HG02588 (cell line): ENCODE data around the gene CRYBB1.

Experiments used
- ATAC-seq: cut with Tn5 transposase; IDR thresholded peaks from one replicate; pipeline ENCODE4 v1.9.1; 2021; ENCODE audit warnings: mild to moderate bottlenecking, moderate library complexity; ENCODE audit not compliant: unreplicated experiment

CRYBB1 gene

DNA sequence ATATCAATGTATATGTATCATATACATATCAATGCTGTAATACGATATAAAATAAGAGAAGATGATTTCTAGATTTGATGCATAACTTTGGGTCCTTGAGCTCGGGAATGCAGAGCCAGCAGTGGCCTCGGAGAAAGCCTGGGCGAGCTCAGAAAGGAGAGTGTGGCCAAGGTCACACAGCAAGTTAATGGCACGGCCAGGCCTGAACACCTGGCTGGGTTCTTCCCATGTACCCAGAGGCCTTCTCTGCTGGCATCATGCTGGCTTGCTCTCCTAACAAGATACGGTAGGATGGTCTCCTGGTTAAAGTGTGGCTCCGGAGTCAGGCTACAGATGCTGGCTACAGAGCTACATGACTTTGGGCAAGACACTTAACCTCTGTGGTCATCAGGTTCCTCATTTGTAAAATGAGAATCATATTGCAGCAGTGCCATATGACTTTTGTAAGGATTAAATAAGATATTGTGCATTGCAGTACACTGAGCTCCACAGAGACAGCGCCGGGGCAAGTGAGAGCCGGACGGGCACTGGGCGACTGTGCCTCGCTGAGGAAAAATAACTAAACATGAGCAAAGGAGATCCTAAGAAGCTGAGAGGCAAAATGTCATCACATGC, 57.8 kb downstream of the CRYBB1 start:
- no peak for ATAC-seq

GRCh38 chr22:26558248-26558895, 59.5 kb downstream of the CRYBB1 start:
- ATAC-seq: no peak

DNA sequence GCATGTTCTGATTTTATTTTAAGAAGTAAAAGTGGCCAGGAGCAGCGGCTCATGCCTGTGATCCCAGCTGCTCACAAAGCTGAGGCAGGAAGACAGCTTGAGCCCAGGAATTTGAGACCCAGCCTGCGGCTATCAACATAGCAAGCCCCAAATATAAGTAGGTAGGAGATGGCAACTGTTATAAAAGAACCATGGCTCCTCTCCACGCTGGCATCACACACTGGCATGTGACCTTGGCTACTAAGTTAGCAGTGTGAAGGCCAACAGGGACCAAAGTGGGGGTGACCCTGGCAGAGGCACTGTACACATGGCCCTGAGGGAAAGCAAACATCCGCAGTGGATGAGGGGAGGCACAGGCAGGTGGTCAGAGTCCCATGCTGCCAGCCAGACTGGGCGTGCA, 60.9 kb downstream of the CRYBB1 start:
- no peak for ATAC-seq

- no peak for ATAC-seq
Measured at GRCh38 chr22:26555478-26555877, 62.3 kb downstream of the CRYBB1 start.

- ATAC-seq: no peak
Measured at GRCh38 chr22:26554956-26555355, 62.9 kb downstream of the CRYBB1 start.

DNA sequence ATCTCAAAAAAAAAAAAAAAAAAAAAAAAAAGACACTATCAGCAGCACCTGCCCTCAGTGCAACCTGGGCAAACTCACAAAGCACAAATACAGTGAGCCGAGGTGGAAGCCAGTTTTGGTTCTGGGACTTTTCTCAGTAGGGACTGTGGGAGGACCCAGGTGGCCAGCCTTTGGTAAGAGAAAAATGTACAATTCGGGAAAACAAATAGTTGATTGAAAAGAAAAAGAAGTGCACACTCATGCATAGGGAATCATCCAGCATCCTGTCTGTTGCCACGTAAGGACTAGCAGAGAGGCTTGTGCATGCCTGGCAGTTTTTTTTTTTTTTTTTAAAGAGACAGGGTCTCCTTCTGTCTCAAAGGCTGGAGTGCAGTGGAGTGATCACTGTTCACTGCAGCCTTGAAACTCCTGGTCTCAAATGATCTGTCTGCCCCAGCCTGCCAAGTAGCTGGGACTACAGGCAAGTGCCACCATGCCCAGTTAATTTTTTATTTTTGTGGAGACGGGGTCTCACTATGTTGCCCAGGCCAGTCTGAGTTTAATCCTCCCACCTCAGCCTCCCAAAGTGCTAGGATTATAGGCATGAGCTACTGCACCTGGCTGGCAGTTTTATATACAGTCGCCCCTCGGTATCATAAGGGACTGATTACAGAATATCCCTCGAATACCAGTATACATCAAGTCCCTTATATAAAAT, 64.6 kb downstream of the CRYBB1 start:
- no peak for ATAC-seq

GRCh38 chr22:26552466-26552865, 65.4 kb downstream of the CRYBB1 start:
- ATAC-seq: no peak

GRCh38 chr22:26551568-26551967, 66.3 kb downstream of the CRYBB1 start:
- ATAC-seq: no peak

DNA sequence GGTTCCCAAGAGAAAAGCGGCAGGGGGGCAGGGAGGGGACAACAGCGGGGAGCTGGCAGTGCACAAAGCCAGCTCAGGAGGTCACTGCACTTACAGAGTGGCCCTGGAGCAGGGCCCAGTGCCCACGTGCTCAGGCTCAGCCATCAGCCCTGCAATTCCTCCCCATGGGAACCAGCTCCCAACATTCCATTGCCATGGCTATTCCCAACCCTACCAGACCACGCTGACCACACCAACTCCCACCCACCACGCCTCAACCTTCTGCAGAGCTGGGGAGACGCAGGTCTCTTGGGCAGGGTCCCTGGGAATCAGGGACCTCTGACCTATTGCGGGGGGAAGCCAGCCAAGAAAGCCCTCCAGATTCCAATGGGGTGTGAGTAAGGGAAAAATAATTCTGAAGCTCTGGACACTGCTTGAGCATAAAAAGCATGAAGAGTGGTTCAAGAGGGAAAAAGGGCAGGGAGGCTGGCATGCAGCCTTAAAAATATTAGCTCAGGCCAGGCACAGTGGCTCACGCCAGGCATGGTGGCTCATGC, 67.3 kb downstream of the CRYBB1 start:
- no peak for ATAC-seq

- ATAC-seq: no peak
Measured at GRCh38 chr22:26549902-26550497, 67.8 kb downstream of the CRYBB1 start.
